Epithelial cell of esophagus (primary cell): ENCODE measurements around the gene PTCHD4.
A peak's percentile ranks its signal among the peaks of the same experiment; 100 is the strongest.

Experiments
- DNase-seq: peaks from one replicate; pipeline ENCODE4 v3.0.0; 2010; ENCODE audit warnings: low read depth
- H3K4me3 ChIP-seq: 2 replicates; pipeline ENCODE4 v1.5.1; 2011; ENCODE audit warnings: mild to moderate bottlenecking, low read length, control low read depth
- CTCF ChIP-seq: IDR thresholded peaks from 2 replicates; pipeline ENCODE4 v1.5.1; 2011; ENCODE audit warnings: low read depth, mild to moderate bottlenecking, low read length, control low read depth, inconsistent platforms; ENCODE audit not compliant: insufficient read depth; ENCODE audit errors: missing control alignments

The PTCHD4 gene

DNA sequence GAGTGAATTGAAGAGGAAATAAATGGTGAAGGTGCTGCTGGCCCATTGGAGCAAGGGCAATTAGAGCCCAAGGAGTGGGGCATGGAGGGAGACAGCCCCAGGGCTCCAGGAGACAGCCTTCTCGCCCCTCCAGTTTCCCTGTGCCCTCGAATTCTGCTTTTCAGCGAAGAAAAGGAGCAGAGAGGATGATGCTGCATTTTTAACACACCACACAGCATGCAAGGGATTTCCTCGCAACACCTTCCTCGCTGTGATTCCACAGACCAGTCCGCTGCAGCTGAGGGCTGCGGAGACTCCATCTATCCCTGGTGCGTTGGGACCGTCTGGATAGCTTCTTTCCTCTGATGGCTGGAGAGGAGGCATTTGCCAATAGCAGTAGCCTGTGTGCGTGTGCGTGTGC, 41.7 kb downstream of the PTCHD4 start:
- no peak for DNase-seq
- no peak overlapping the region for H3K4me3 ChIP-seq
- TF ChIP-seq CTCF = no peak

- DNase-seq = peak; percentile 35
- TF ChIP-seq CTCF = no peak
- peak overlapping the region; percentile 32 for H3K4me3 ChIP-seq
Observed at GRCh38 chr6:48068278-48069251, 42.4 kb downstream of the PTCHD4 start.

- no peak for TF ChIP-seq CTCF
- no peak for DNase-seq
- H3K4me3 ChIP-seq = no peak overlapping the region
Observed at GRCh38 chr6:48067886-48068277, 43.1 kb downstream of the PTCHD4 start.

GRCh38 chr6:48067148-48067712, 43.8 kb downstream of the PTCHD4 start:
- no peak overlapping the region for H3K4me3 ChIP-seq
- DNase-seq = no peak
- TF ChIP-seq CTCF = no peak

GRCh38 chr6:48061265-48061990, 49.6 kb downstream of the PTCHD4 start:
- H3K4me3 ChIP-seq = no peak overlapping the region
- DNase-seq = peak; percentile 62
- no peak for TF ChIP-seq CTCF
